Hematopoietic multipotent progenitor cell treated with erythropoietin and hydrocortisone succinate and interleukin-3 and kit ligand, for 8 days (in vitro differentiated cells): Measurements from ENCODE around the gene GPC5.
"Not testable (repeated sequence)": the region's sequence is repeated elsewhere in the genome, so short reads cannot be mapped to it uniquely, and the experiment has no call there.

ENCODE experiments used
- DNase-seq: peaks from one replicate; pipeline ENCODE4 v3.0.0-alpha.2; 2015

GPC5 gene

GRCh38 chr13:91370501-91370900 lies 27.9 kb upstream of the GPC5 start:
- no peak for DNase-seq

- DNase-seq = no peak
These were observed 25.5 kb upstream of the GPC5 start for GRCh38 chr13:91372911-91373310.

GRCh38 chr13:91375116-91375729 lies 23.2 kb upstream of the GPC5 start:
- DNase-seq = no peak

- peak; percentile 36 for DNase-seq
These were observed 17.1 kb upstream of the GPC5 start for GRCh38 chr13:91381371-91381770.

GRCh38 chr13:91383836-91384235 lies 14.6 kb upstream of the GPC5 start:
- DNase-seq = no peak

GRCh38 chr13:91384896-91385295 lies 13.5 kb upstream of the GPC5 start:
- no peak for DNase-seq

- DNase-seq = no peak
These were observed 9.2 kb upstream of the GPC5 start for GRCh38 chr13:91389186-91389585.

- DNase-seq = no peak
These were observed 826 bp upstream of the GPC5 start for GRCh38 chr13:91397595-91397994.

GRCh38 chr13:91399189-91400062 lies 1.0 kb downstream of the GPC5 start:
- no peak for DNase-seq

GRCh38 chr13:91400063-91400399 lies 1.6 kb downstream of the GPC5 start:
- no peak for DNase-seq

GRCh38 chr13:91400671-91401070 lies 2.2 kb downstream of the GPC5 start:
- no peak for DNase-seq

GRCh38 chr13:91401920-91402319 lies 3.5 kb downstream of the GPC5 start:
- no peak for DNase-seq

GRCh38 chr13:91405240-91405639 lies 6.8 kb downstream of the GPC5 start:
- DNase-seq = no peak

GRCh38 chr13:91406619-91407018 lies 8.2 kb downstream of the GPC5 start:
- peak; percentile 80 for DNase-seq

- no peak for DNase-seq
These were observed 10.6 kb downstream of the GPC5 start for GRCh38 chr13:91408971-91409370.

GRCh38 chr13:91416579-91416978 lies 18.2 kb downstream of the GPC5 start:
- not testable (repeated sequence) for DNase-seq

- DNase-seq = no peak
These were observed 19.4 kb downstream of the GPC5 start for GRCh38 chr13:91417660-91418325.

- no peak for DNase-seq
These were observed 28.5 kb downstream of the GPC5 start for GRCh38 chr13:91426913-91427312.

GRCh38 chr13:91438674-91439073 lies 40.3 kb downstream of the GPC5 start:
- DNase-seq = not testable (repeated sequence)

GRCh38 chr13:91450913-91451312 lies 52.5 kb downstream of the GPC5 start:
- no peak for DNase-seq

- no peak for DNase-seq
These were observed 56.2 kb downstream of the GPC5 start for GRCh38 chr13:91454666-91455065.

GRCh38 chr13:91456837-91457236 lies 58.4 kb downstream of the GPC5 start:
- DNase-seq = no peak

GRCh38 chr13:91459485-91459884 lies 61.1 kb downstream of the GPC5 start:
- no peak for DNase-seq

- no peak for DNase-seq
These were observed 65.9 kb downstream of the GPC5 start for GRCh38 chr13:91464336-91464735.
